OCI-LY1 (cell line): ENCODE data around the gene PRKCA.

Experiments
- H2AFZ ChIP-seq: fragments of 200-600 bp; sonication (generic), shearing (Covaris generic); 2 replicates; pipeline ENCODE4 v1.6.0; 2014; ENCODE audit warnings: antibody characterized with exemption, mild to moderate bottlenecking, low read length
- H3F3A ChIP-seq: fragments of 200-600 bp; sonication (generic), shearing (Covaris generic); 2 replicates; pipeline ENCODE4 v1.6.0; 2014; ENCODE audit warnings: mild to moderate bottlenecking, antibody characterized with exemption, low read length, moderate library complexity; ENCODE audit not compliant: insufficient read depth
- H3K27ac ChIP-seq: fragments of 200-600 bp; sonication (generic); 2 replicates; pipeline ENCODE4 v1.5.1; 2014; ENCODE audit warnings: low read length, mixed run types, mild to moderate bottlenecking, low read depth; ENCODE audit not compliant: poor library complexity, severe bottlenecking
- H3K27me3 ChIP-seq: fragments of 200-600 bp; sonication (generic); 2 replicates; pipeline ENCODE4 v1.6.0; 2014; ENCODE audit warnings: antibody characterized with exemption, mild to moderate bottlenecking, low read length, moderate library complexity; ENCODE audit not compliant: insufficient read depth
- H3K36me3 ChIP-seq: fragments of 200-600 bp; sonication (generic); 2 replicates; pipeline ENCODE4 v1.6.1; 2014; ENCODE audit warnings: mild to moderate bottlenecking, antibody characterized with exemption, low read length, moderate library complexity, mixed read lengths; ENCODE audit not compliant: insufficient read depth
- H3K4me1 ChIP-seq: fragments of 200-600 bp; sonication (generic); 2 replicates; pipeline ENCODE4 v1.5.1; 2014; ENCODE audit warnings: mild to moderate bottlenecking, low read length, moderate library complexity; ENCODE audit not compliant: insufficient read depth, severe bottlenecking
- H3K4me2 ChIP-seq: fragments of 200-600 bp; sonication (generic), shearing (Covaris generic); 2 replicates; pipeline ENCODE4 v1.6.1; 2014; ENCODE audit warnings: low read length
- H3K4me3 ChIP-seq: fragments of 200-600 bp; sonication (generic); 2 replicates; pipeline ENCODE4 v1.5.1; 2014; ENCODE audit warnings: low read length, low read depth, mild to moderate bottlenecking, mixed read lengths; ENCODE audit not compliant: poor library complexity, severe bottlenecking
- H3K79me2 ChIP-seq: fragments of 200-600 bp; shearing (Covaris generic); 2 replicates; pipeline ENCODE4 v1.6.1; 2016; ENCODE audit warnings: mixed run types, low read length, mixed read lengths; ENCODE audit not compliant: insufficient read depth
- H3K9ac ChIP-seq: fragments of 200-600 bp; sonication (generic), shearing (Covaris generic); 2 replicates; pipeline ENCODE4 v1.6.1; 2014; ENCODE audit warnings: mild to moderate bottlenecking, low read length, mixed read lengths
- H3K9me2 ChIP-seq: fragments of 200-600 bp; sonication (generic), shearing (Covaris generic); 2 replicates; pipeline ENCODE4 v1.6.1; 2014; ENCODE audit warnings: low read depth, mild to moderate bottlenecking, low read length, mixed read lengths
- H3K9me3 ChIP-seq: fragments of 200-600 bp; shearing (Covaris generic); 2 replicates; pipeline ENCODE4 v1.6.1; 2014; ENCODE audit warnings: low read length, mixed read lengths
- H4K20me1 ChIP-seq: fragments of 200-600 bp; sonication (generic), shearing (Covaris generic); 2 replicates; pipeline ENCODE4 v1.6.0; 2016; ENCODE audit warnings: mild to moderate bottlenecking, low read length; ENCODE audit not compliant: insufficient read depth
- CTCF ChIP-seq: fragments of 200-600 bp; sonication (generic), shearing (Covaris generic); IDR thresholded peaks from 2 replicates; pipeline ENCODE4 v1.5.1; 2017; ENCODE audit warnings: mild to moderate bottlenecking, antibody characterized with exemption, low read length, moderate library complexity, mixed read lengths
- EZH2 ChIP-seq: fragments of 200-600 bp; sonication (generic), shearing (Covaris generic); IDR thresholded peaks from 2 replicates; pipeline ENCODE4 v1.8.0; 2017; ENCODE audit warnings: borderline replicate concordance, mixed run types, mild to moderate bottlenecking, antibody characterized with exemption, low read length, moderate library complexity, mixed read lengths

PRKCA gene

DNA sequence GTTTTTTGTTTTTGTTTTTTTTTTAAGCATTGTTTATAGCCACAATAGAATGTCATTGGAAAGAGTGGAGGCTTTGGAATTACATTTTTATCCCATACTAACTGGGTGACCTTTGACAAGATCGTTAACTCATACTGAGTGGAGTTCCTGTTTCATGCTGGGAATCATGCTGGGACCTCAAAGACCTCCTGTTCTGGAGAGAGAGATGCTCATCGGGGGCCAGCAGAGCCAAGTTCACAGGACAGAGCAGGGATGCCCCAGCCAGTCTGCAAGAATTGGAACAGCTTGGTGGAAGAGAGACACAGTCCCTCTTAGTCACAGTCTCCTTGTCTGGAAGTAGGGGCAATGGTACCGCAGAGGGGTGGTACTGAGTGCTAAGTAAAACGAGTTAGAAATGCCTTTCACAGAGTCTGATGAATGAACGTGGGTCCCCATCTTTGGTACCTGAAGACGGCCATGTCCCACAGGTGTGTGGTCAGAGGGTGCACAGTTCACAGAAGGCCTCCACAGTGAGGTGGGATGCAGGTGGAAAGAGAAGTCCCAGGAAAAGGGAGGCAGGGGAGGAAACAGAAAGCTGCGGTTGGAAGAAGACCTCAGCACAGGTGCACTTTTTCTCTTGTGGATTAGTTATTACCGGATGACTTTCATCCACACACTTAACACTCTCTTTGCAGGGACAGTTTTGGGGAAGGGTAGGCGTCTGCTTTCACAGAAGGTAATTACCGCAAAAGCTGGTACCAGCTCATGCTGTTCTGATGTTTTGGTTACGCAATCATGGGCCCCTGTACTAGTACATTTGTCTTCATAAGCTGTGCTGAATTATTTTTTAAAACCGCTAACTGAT lies 147.8 kb downstream of the PRKCA start:
- Histone ChIP-seq H3K9me2 (no peaks in the 10 kb centered on the region), H4K20me1 (no peaks in the 10 kb centered on the region), H3K4me2 (peak overlapping the region; percentile 8), H3K9me3 (peaks cover 4% of the 10 kb centered on the region), H2AFZ (no peak overlapping the region), H3K9ac (no peak overlapping the region), H3K79me2 (no peaks in the 10 kb centered on the region), H3K36me3 (peaks cover 11% of the 10 kb centered on the region), H3K27ac (peak overlapping the region; percentile 81), H3F3A (no peaks in the 10 kb centered on the region), H3K4me1 (peaks cover 70% of the 10 kb centered on the region), H3K4me3 (no peak overlapping the region), H3K27me3 (no peaks in the 10 kb centered on the region)
- TF ChIP-seq EZH2 (no peak), CTCF (no peak)

- Histone ChIP-seq H4K20me1 (no peaks in the 10 kb centered on the region), H3K4me2 (peak overlapping the region; percentile 8), H2AFZ (no peak overlapping the region), H3K27me3 (no peaks in the 10 kb centered on the region), H3K4me1 (peaks cover 65% of the 10 kb centered on the region), H3K36me3 (peaks cover 13% of the 10 kb centered on the region), H3K9ac (no peak overlapping the region), H3K9me2 (no peaks in the 10 kb centered on the region), H3K27ac (peak overlapping the region; percentile 81), H3K9me3 (no peaks in the 10 kb centered on the region; the same call in 1 of the 2 replicates), H3K4me3 (no peak overlapping the region), H3K79me2 (no peaks in the 10 kb centered on the region), H3F3A (no peaks in the 10 kb centered on the region)
- TF ChIP-seq CTCF, result no peak
- no peak for TF ChIP-seq EZH2
Measured at GRCh38 chr17:66450852-66451158, 148.4 kb downstream of the PRKCA start.

DNA sequence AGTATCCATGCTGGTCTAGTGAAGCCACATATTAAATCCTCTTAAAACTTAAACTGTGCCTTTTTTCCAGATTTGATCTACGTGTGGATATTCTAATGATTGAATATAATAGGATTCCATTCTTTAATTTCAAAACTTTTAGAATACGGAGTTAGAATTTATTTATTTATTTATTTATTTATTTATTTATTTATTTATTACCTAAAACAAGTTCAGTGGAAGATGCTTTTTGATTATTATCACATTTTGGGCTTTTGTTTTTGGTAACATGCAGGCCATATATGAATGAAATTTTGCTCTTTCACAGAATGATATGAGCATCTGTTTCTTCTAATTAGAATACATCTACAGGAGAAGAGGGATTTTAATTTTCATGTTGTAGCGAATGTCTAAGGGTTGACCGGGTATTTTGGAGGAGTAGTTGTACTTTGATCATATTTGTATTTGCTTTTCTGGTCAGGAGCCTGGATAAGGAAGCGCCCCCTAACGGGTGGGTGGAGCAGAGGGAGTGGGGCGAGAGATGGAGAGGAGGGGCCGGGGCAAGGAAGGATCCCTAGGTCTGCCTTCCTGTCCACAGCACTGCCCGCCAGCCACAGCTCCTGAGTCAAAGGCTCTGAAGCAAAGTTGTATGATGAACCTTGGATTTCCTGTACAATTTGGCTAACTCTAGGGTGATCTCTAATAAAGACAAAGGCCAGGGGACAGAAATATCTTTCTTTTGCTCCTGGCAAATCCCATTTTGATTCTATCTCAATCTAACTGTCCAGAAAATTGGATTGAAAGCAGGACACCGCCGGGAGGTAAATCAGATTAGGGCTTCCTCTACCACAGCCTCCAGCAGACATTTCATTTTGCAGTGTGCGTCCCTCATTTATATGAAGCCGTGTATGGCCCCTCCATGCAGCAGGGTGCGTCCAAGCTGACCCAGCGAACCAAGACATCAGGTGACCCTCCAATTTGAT lies 149.1 kb downstream of the PRKCA start:
- no peaks in the 10 kb centered on the region for H3K27me3 ChIP-seq
- peaks cover 58% of the 10 kb centered on the region for H3K4me1 ChIP-seq
- H3K36me3 ChIP-seq, result peaks cover 13% of the 10 kb centered on the region
- H3K79me2 ChIP-seq, result no peaks in the 10 kb centered on the region
- peak overlapping the region; percentile 81 for H3K27ac ChIP-seq
- H3K9me3 ChIP-seq, result no peaks in the 10 kb centered on the region
- H3K9ac ChIP-seq, result no peak overlapping the region
- no peaks in the 10 kb centered on the region for H3F3A ChIP-seq
- H3K9me2 ChIP-seq, result no peaks in the 10 kb centered on the region
- no peaks in the 10 kb centered on the region for H4K20me1 ChIP-seq
- TF ChIP-seq EZH2 (no peak), CTCF (peak; percentile 44; the same call in 1 of the 2 replicates)
- no peak overlapping the region for H3K4me2 ChIP-seq
- no peak overlapping the region for H3K4me3 ChIP-seq
- H2AFZ ChIP-seq, result no peak overlapping the region
